NCI-H2107 (cell line): ENCODE measurements around the gene OCEL1.
"Not testable (repeated sequence)": the region's sequence is repeated elsewhere in the genome, so short reads cannot be mapped to it uniquely, and the experiment has no call there.

Experiments
- DNase-seq: peaks from one replicate; lab custom pipeline; 2025; lab: John Stamatoyannopoulos, UW

OCEL1 gene, protein sequence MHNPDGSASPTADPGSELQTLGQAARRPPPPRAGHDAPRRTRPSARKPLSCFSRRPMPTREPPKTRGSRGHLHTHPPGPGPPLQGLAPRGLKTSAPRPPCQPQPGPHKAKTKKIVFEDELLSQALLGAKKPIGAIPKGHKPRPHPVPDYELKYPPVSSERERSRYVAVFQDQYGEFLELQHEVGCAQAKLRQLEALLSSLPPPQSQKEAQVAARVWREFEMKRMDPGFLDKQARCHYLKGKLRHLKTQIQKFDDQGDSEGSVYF

DNA sequence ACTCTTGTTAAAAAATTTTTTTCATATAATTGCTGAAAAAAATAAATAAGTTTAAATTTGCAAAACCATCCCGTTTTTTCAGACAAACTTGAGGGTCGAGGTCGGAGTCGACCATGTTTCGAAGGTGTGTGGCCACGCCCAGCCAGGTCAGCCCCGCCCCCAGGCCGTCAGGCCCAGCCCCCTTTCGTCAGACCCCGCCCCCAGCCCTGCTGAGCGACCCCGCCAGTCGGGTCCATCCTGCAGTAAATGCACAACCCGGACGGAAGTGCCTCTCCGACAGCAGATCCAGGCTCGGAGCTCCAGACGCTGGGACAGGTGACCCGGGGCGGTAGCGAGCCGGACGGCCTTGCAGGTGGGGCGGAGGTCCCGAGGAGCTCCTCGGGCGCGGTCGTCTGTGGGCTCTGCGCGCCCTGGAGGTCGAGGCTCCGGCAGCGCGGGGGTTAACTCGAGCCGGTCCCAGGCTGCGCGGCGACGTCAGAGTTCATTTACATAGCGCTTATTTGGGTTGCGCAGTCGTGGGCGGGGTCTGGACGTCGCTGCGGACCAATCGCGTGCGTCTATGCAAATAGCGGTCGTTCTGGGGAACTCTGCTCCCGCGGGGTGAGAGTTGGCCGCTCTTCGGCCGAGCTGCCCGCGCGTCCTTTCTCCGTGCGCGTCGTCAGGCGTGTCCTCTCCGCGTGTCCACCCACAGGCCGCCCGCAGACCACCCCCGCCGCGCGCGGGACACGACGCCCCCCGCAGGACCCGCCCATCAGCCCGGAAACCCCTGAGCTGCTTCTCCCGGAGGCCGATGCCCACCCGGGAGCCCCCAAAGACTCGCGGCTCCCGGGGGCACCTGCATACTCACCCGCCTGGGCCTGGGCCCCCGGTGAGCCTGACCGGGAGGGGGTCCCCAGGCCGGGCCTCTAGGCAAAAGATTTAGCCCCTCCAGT is at the start of gene OCEL1:
Gene OCEL1 (plus strand): TSS at position 225 of the 932 bp plus-strand sequence. CDS start 22 bp downstream, at position 247.
- peak; percentile 94 for DNase-seq

DNA sequence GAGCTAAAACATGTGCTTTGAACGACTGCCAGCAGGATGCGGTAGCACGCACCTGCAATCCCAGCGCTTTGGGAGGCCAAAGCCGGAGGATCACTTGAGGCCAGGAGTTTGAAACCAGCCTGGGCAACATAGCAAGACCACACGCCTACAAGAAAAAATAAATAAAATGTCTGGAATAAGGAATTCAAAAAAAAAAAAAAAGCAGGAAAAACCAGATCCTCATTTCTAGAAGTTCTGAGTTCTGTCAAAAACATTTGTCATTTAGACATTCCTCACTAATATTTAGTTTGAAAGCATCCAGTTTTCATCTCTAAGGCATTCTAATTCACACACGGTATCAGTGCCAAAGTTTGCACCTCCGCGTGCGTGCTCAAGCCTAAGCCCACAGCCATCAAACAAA is 47.7 kb upstream of the OCEL1 start:
- no peak for DNase-seq

DNA sequence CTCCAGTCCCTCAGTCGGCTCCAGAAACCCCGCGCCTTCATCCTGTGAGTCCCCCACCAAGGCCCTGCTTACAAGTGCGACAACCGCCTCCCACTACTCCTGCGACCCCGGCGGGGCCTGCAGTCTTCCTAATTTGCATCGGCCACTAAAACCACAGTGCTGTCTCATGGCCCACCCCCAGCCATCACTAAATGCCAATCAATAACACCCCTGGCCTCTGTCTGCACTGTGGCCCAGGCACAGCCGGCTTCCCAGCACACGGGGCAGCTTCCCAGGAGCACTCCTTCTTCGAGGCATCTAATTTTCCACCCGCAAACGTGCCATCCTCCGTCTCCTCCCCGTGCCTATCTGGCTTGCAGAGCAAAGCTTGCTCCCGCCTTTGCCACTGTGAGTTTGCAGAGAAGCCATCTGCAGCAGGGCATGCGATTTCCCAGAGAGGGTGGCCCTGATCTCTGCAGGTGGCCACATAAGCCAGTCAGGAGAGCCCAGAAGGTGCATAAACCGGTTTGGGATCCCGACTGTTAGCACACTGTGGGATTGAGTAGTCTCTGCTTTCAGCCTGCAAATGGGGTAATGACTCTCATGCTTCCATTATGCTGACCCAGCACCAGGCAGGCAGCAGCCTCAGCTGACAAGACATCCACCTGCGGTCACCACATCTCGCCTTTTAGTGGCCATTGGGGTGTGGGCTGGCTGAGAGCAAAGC is 44.9 kb upstream of the OCEL1 start:
- DNase-seq, result no peak

DNA sequence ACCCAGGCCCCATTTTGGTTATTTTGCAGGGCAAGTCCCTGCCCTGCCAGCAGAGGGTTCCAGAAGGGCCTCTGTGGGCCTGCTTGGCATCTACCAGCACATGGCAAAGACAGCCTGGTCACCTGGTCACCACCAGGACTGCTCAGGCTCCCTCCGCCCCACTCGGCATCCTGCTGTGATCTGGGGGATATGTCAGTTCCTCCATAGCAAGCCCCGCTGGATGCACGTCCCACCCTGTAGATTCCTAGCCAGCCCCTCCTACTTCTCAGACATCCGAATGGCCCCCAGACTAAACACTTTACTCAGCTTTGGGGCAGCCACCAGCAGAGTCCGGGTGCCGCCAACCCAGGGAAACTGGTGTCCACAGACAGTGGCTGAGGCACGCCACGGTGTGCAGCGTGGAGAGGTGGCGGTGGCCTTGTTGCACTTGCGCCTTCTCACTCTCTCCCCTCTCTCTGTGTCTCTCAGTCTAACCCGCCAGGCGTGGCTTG is 42.7 kb upstream of the OCEL1 start:
- DNase-seq, result no peak

DNA sequence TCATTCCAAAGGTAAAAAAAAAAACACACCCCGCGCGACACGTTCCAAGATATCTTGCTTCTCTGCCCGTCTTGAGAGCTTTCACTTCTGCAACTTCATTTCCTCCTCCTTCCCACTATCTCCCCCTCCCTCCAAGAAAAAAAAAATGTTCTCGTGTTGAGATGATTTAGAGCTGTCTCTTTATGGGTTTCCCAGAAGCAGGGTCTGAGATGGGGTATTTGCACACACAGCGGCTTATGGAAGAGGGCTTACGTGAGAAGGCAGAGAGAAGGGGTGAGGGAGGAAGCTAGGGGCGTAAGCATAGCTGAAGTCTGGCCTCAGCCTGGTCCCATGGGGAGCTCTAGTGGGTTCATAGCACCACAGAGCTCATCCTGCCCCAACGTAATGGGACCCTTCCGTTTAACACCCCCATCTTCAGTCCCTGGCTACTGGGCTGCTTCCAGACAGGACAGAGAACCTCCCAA is 42.1 kb upstream of the OCEL1 start:
- DNase-seq, result no peak

DNA sequence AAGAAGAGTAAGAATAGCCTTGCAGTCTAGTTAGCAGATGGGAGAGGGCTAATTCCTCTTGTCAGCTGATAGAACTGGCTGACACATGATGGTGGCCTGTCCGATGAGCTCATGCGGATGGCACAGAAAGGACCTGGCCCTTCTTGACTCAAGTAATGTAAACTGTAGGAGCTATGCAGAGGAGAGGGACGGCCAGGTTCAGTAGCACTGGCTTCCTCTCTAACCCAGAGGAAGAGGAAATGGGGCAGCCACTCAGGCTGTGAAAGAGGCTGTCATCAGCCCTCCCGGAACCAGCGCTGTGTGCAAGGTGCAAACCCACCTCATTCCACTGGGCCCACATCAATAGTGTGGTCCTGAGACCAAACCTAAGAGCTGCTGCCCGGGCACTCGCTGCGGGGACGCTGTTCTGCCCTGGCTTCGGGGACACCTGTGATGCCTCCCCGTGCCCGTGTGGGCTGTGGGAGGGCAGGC is 41.6 kb upstream of the OCEL1 start:
- no peak for DNase-seq

DNA sequence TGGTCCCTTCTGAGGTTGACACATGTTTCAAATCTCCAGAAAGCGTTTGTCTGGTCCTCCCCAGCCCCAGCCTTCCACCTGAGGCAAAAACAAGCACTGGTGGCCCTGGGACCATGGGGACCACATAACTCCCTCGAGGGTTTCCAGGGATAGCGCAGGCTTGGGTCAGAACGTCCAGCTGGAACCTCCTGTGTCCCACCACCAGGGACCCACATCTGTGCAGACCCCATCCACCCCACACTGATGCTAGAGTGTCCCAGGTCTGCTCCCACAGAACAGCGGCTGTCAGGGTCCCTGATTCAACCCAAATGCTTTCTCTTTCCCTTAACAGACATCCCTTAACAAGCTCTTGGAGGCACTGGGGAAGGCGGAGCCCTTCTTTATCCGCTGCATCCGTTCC is 40.4 kb upstream of the OCEL1 start:
- no peak for DNase-seq

DNA sequence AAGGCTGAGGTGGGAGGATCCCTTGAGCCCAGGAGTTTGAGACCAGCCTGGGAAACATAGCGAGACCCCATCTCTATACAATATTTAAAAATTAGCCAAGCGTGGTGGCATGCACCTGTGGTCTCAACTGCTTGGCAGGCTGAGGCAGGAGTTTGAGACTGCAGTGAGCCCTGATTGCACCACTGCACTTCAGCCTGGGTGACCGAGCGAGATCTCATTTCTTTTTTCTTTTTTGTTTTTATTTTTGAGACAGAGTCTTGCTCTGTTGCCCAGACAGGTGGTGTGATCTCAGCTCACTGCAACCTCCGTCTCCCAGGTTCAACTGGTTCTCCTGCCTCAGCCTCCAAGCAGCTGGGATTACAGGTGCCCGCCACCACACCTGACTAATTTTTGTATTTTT is 34.3 kb upstream of the OCEL1 start:
- not testable (repeated sequence) for DNase-seq

DNA sequence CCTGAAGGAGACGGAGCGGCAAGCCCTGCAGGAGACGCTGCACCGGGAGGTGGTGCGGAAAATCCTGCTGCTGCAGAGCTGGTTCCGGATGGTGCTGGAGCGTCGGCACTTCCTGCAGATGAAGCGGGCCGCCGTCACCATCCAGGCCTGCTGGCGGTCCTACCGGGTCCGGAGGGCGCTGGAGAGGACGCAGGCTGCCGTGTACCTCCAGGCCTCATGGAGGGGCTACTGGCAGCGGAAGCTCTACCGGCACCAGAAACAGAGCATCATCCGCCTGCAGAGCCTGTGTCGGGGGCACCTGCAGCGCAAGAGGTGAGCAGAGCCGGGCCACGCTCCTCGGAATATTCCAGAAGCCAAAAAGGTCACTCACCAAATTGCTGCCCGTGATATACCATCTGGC is 33.3 kb upstream of the OCEL1 start:
- DNase-seq, result no peak

DNA sequence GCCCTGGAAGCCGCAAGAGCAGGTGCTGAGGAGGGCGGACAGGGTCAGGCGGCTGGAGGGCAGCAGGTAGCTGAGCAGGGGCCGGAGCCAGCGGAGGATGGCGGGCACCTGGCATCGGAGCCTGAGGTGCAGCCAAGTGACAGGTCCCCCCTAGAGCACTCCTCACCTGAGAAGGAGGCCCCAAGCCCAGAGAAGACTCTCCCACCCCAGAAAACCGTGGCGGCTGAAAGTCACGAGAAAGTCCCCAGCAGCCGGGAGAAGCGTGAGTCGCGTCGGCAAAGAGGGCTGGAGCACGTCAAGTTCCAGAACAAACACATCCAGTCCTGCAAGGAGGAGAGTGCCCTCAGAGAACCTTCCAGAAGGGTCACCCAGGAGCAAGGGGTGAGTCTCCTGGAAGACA is 31.4 kb upstream of the OCEL1 start:
- DNase-seq, result no peak

DNA sequence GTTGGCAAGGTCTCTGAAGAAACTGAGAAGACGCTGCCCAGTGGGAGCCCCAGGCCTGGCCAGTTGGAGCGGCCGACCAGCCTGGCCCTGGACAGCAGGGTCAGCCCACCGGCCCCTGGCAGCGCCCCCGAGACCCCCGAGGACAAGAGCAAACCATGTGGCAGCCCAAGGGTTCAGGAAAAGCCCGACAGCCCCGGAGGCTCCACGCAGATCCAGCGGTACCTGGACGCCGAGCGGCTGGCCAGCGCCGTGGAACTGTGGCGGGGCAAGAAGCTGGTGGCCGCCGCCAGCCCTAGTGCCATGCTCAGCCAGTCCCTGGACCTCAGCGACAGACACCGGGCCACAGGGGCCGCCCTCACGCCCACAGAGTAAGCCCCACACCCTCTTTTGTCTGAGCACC is 30.9 kb upstream of the OCEL1 start:
- DNase-seq, result no peak

DNA sequence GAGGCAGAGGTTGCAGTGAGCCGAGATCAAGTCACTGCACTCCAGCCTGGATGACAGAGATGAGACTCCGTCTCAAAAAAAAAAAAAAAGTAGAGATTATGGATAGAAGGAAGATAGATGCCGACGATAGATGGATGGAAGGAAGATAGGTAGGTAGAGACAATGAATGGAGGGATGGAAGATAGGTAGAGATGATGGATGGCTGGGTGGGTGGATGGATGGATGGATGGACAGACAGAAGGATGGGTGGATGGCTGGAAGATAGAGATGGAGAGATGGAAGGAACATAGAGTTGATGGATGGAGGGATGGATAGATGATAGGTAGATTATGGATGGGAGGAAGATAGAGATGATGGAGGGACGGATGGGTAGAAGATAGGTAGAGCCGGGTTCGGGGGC is 29.4 kb upstream of the OCEL1 start:
- no peak for DNase-seq

DNA sequence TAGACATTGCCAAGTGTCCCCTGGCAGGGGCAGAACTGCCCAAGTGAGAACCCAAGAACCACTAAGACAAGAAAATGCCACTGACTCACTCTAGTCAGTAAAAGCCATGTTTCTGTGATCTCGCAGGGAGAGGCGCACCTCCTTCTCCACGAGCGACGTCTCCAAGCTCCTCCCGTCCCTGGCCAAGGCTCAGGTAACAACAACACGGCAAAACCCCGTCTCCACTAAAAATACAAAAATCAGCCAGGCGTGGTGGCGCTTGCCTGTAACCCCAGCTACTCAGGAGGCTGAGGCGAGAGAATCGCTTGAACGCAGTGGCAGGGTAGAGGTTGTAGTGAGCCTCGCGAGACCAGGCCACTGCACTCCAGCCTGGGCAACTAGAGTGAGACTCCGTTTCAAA is 28.4 kb upstream of the OCEL1 start:
- DNase-seq, result no peak

DNA sequence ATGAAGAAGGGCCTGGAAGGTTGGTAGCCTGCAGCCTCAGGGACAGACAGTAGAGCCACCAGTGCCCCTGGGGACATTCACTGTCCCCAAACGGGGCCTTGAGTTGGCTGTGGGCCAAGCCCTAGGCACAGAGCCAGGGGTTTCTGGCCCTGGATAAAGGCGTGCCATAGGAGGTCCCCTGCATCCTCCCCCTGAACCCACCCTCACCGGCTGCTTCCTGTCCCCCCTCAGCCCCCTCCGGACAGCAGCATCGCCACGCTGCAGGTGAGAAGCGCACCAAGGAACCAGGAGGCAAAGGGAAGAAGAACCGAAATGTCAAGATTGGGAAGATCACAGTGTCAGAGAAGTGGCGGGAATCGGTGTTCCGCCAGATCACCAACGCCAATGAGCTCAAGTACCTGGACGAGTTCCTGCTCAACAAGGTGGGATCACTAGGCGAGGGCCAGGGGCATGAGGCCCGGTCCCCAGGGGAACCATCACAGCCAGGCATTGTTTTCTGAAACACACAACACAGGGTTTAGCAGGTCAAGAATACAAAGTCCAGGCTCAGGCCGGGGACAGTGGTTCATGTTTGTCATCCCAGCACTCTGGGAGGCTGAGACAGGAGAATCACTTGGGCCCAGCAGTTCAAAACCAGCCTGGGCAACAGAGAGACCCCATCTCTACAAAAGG is 25.5 kb upstream of the OCEL1 start:
- no peak for DNase-seq

DNA sequence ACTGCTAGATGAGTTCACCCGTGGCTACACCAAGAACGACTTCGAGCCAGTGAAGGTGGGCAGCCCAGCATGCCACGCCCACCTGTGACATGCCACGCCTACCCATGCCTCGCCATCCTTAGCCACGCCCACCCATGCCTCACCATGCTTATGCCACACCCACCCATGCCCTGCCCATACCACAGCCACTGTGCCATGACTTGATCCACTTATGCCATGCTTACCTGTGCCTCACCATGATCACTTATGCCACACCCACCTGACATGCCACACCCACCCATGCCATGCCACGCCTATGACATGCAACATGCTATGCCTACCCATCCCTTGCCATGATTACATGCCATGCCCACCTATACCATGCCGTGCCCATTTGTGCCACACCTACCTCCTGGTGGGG is 23.8 kb upstream of the OCEL1 start:
- DNase-seq, result no peak

DNA sequence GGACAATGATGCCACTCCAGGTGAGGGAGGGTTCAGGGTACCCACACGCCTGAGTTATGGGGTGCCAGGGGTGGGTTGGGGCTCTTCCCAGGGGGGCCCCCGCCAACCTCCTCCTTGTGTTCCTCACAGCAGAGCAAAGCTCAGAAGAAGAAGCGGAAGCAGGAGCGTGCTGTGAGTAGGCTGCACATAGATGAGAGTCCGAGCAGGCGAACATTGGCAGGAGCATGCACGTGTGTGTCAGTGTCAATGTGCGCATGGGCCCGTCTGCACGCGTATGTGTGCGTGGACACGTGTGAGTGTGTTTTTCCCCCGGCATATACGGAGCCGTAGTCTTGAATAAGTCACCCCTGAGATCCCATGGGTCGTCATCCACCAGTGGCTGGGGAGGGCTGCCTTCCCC is 23.3 kb upstream of the OCEL1 start:
- no peak for DNase-seq

DNA sequence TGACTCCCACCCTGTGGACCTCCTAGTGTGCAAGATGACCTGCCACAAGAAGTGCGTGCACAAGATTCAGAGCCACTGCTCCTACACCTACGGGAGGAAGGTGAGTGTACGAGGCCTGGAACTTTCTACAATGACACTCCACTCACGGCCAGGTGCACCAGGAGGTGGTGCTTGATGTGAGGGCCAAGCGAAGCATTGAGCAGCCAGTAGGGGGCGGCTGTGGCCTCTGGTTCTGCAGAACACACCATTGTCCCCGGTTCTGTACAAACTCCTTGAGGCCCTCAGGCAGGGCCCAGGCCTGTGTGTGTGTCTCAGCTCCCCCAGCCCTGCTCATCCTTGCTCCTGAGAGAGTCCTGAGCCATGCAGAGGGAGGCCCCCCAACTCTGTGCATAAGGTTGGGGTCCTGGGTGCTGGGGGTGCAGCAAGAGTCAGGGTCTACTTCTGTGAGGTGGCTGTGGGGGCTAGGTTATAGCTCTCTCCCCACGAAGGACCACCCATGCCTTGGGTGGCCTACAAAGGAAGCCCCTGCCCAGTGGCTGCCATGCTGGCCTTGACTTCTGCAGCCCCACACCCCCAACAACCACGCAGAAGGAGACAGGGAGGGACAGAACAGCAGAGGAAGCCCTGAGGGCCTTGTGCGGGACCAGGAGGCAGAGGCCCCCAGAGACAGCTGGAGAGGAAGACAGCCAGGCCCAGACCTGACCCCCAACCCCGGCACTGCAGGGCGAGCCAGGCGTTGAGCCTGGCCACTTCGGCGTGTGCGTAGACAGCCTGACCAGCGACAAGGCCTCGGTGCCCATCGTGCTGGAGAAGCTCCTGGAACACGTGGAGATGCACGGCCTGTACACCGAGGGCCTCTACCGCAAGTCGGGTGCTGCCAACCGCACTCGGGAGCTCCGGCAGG is 20.5 kb upstream of the OCEL1 start:
- DNase-seq, result no peak

DNA sequence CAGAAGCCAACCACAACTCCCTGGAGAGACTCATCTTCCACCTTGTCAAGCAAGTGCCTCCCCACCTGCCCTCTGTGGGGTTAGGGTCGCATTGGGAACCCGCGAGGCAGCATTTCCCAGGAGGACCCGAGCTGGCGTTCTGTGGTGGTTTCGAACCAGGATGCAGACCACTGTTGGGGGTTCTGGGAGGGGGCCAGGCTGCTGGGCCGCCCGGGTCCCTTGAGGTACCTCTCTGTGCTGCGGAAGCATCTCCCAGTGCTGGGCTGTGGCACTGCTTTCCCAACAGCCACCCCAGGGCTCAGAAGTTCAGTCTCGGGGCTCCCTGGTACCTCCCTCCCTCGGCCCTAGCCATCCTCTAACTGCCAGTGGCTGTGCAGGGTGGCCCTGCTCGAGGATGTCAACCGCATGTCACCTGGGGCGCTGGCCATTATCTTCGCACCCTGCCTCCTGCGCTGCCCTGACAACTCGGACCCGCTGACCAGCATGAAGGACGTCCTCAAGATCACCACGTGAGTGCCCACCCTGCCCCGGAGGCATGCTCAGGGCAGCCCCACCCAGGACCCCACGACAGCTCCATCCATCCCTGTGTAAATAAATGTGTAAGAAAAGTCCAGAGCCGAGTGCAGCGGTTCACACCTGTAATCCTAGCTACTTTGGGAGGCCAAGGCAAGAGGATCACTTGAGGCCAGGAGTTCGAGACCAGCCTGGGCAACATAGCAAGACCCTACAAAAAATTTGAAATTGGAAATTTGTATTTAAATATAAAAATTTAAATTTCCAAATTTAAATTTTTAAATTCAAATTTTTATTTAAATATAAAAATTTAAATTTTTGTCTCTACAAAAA is 19.1 kb upstream of the OCEL1 start:
- no peak for DNase-seq

DNA sequence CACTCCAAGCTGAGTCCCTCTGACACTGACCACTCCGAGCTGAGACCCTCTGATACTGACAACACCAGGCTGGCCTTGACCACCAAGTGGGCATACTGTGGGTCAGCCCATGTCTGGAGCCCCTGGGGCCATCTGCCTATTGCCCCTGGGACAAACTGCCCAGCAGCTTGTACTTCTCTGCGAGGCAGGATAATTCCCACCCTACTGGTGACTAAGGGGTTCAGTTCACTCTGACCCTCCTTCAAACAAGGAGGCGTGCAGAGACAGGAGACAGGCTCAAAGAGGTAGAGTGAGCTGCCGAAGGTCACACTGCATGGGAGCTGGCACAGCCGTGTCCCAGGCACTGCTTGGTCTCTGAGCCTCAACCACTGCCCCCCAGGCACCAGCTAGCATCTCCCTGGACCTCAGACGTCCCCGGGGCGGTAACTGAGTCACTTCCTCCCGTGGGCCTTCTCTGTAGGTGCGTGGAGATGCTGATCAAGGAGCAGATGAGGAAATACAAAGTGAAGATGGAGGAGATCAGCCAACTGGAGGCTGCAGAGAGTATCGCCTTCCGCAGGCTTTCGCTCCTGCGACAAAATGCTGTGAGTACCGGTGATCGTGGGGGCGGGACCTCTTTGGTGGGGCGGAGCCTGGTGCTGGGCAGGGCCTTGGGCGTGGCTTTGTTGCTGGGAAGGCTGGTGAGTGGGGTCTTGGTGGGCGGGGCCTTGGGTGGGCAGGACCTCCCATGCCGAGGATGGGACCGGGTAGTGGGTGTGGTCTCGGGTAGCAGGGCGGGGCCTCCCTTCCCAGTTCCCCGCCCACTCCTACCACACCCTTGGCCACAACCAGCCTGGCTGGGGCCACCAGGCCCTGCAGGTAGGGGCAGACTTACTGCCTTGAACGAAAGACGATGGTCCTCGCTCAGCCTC is 16.6 kb upstream of the OCEL1 start:
- no peak for DNase-seq
